Liver (tissue), 9 donors: Measurements from ENCODE around the gene TENT4B. TPM values are rescaled to one million over a fixed set of nuclear protein-coding genes. Genes with fewer than 3 reads are reported as not detected.

ENCODE experiments used
- DNase-seq: peaks from one replicate; pipeline ENCODE4 v3.0.0-alpha.2; 2017; ENCODE audit warnings: low spot score
- H3K27ac ChIP-seq, 2 donors: one replicate each; pipeline ENCODE4 v1.7.0; 2013; ENCODE audit warnings: inconsistent platforms in 2 of 2, low read length in 2 of 2, control low read depth in 1 of 2, low read depth in 1 of 2, mild to moderate bottlenecking in 1 of 2
- H3K27me3 ChIP-seq, 4 donors: one replicate each; pipeline versions ENCODE4 v1.6.1 to v1.7.0; 2013; ENCODE audit warnings: low read length in 3 of 4, inconsistent platforms in 1 of 4, mild to moderate bottlenecking in 1 of 4, moderate library complexity in 1 of 4; ENCODE audit not compliant: control insufficient read depth in 4 of 4, insufficient read depth in 4 of 4
- H3K36me3 ChIP-seq, 4 donors: one replicate each; pipeline versions ENCODE4 v1.6.1 to v1.7.0; 2013; ENCODE audit warnings: low read length in 3 of 4, mild to moderate bottlenecking in 3 of 4, low read depth in 1 of 4, moderate library complexity in 1 of 4; ENCODE audit not compliant: control insufficient read depth in 4 of 4, insufficient read depth in 3 of 4
- H3K4me1 ChIP-seq, 4 donors: one replicate each; pipeline versions ENCODE4 v1.6.1 to v1.7.0; 2013; ENCODE audit warnings: low read length in 3 of 4, mild to moderate bottlenecking in 3 of 4, moderate library complexity in 1 of 4; ENCODE audit not compliant: control insufficient read depth in 4 of 4, insufficient read depth in 4 of 4
- H3K4me3 ChIP-seq, 3 donors: one replicate each; pipeline versions ENCODE4 v1.6.1 to v1.7.0; 2013; ENCODE audit warnings: low read length in 3 of 3, control low read depth in 1 of 3, low read depth in 1 of 3, mild to moderate bottlenecking in 1 of 3
- H3K9ac ChIP-seq, 2 donors: one replicate each; pipeline ENCODE4 v1.7.0; 2013; ENCODE audit warnings: low read length in 2 of 2, mild to moderate bottlenecking in 2 of 2, moderate library complexity in 2 of 2, control low read depth in 1 of 2, low read depth in 1 of 2
- H3K9me3 ChIP-seq, 4 donors: one replicate each; pipeline versions ENCODE4 v1.6.1 to v1.7.0; 2013; ENCODE audit warnings: low read length in 3 of 4; ENCODE audit not compliant: control insufficient read depth in 4 of 4
- EGR1 ChIP-seq, 2 donors: IDR thresholded peaks; 2 replicates each; pipeline ENCODE4 v1.6.1; 2016 to 2018; ENCODE audit warnings: antibody characterized with exemption in 2 of 2, low read depth in 2 of 2
- FOXA2 ChIP-seq: IDR thresholded peaks from 2 replicates; pipeline ENCODE4 v1.6.1; 2016; ENCODE audit warnings: antibody characterized with exemption
- GABPA ChIP-seq, 2 donors: IDR thresholded peaks in 1 of 2; conservative IDR thresholded peaks in 1 of 2; 2 replicates each; pipeline ENCODE4 v1.6.1; 2016; ENCODE audit warnings: antibody characterized with exemption in 2 of 2, mild to moderate bottlenecking in 1 of 2, moderate library complexity in 1 of 2
- HNF4G ChIP-seq: IDR thresholded peaks from 2 replicates; pipeline ENCODE4 v1.6.1; 2016; ENCODE audit warnings: antibody characterized with exemption
- JUND ChIP-seq, 2 donors: IDR thresholded peaks; 2 replicates each; pipeline ENCODE4 v1.6.1; 2016; ENCODE audit warnings: antibody characterized with exemption in 2 of 2
- NR2F2 ChIP-seq: IDR thresholded peaks from 2 replicates; pipeline ENCODE4 v1.6.1; 2016; ENCODE audit warnings: antibody characterized with exemption
- RXRA ChIP-seq, 2 donors: IDR thresholded peaks; 2 replicates each; pipeline ENCODE4 v1.6.1; 2017 to 2018; ENCODE audit warnings: antibody characterized with exemption in 2 of 2, mild to moderate bottlenecking in 1 of 2
- SP1 ChIP-seq: IDR thresholded peaks from 2 replicates; pipeline ENCODE4 v1.6.1; 2018; ENCODE audit warnings: antibody characterized with exemption, mild to moderate bottlenecking
- TAF1 ChIP-seq: conservative IDR thresholded peaks from 2 replicates; pipeline ENCODE4 v1.6.1; 2016; ENCODE audit warnings: antibody characterized with exemption, mild to moderate bottlenecking
- WGBS: extraction: QIAGEN DNeasy Blood & Tissue Kit; methylation state at CpG from one replicate; pipeline ENCODE4 v1.1.7; 2013; 5-methylcytosine and 5-hydroxymethylcytosine counted together
- polyA plus RNA-seq, 2 donors: library from polyadenylated mRNA; stranded (reverse) in 1 of 2; unstranded in 1 of 2; fragments of 200-250 nt in 1 of 2; fragments of >200 nt in 1 of 2; fragmentation: Nextera tagmentation in 1 of 2; extraction: Ambion mirVana in 1 of 2; gene quantifications; one replicate each; pipeline versions ENCODE4 v1.2.1 to v1.2.3, GENCODE V29; 2013 to 2015
- total RNA-seq, 2 donors: library from RNA; depleted of rRNA; stranded (reverse); fragments of >200 nt; gene quantifications; one replicate each; pipeline ENCODE4 v1.2.3, GENCODE V29; 2014
- TF ChIP-seq, protein P1 (sequence below): IDR thresholded peaks from 2 replicates; pipeline ENCODE4 v1.6.1; 2016; ENCODE audit warnings: antibody characterized with exemption
- TF ChIP-seq, protein P2 (sequence below): fragments of 150-350 bp; IDR thresholded peaks from 2 replicates; pipeline ENCODE4 v1.5.1; 2017; ENCODE audit warnings: improper control_type of control experiment, low read depth, low read length; ENCODE audit not compliant: missing input control
- TF ChIP-seq, protein P3 (sequence below): IDR thresholded peaks from 2 replicates; pipeline ENCODE4 v1.6.1; 2016; ENCODE audit warnings: antibody characterized with exemption, mild to moderate bottlenecking
- TF ChIP-seq, protein P4 (sequence below): IDR thresholded peaks from 2 replicates; pipeline ENCODE4 v1.6.1; 2016; ENCODE audit warnings: antibody characterized with exemption
- donor health status: healthy.
- donor health status: healthy.
- donor health status: healthy.
- donor health status: healthy.
- donor health status: healthy.

TENT4B gene
- total RNA-seq (10 to 100 TPM in 1 of 2 donors, 1 to 10 TPM in 1; 7.5 to 10.8 TPM), polyA plus RNA-seq (1 to 10 TPM; 4.2 to 8.3 TPM)

DNA sequence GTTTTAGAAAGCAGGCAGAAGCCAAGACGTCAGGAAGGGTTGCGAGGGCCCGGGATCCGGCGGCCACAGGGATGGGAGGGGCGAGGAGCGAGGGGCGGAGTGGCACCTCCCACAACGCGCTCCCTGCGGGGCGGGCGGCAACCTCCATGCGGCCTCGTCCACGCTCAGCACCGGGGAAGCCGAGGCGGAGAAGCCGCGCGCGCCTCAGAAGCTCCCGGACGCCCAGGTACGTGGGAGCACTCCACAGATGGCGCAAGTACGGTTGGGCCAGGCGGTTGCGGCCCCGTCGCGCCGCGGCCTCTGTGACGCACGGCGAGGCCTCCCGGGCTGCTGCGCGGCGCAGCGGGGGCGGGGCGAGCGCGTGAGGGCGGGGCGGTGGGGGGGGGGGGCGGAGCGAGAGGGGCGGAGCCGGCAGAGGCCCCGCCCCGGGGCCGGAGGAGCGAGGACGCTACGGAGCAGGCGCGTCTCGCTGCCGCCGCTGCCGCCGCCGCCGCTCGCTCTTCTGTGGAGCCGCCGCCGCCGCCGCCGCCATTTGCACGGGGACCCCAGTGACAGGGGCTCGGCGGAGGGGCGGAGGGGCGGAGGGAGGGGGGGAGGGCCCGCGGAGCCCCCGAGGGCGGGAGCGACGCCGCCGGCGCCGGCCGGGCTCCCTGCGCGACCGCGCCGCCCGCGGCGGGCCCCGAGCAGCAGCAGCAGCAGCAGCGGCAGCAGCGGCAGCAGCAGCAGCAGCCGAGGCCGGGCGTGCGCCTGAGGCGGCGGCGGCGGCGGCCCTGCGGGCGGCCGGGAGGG lies at the start of gene TENT4B:
Gene TENT4B (plus strand): TSS at position 500 of the 789 bp plus-strand sequence. CDS start 316 bp downstream, outside the sequence.
- under 1% methylated on average over 109 of the region's 114 CpGs for WGBS
- peak; percentile 43 for TF ChIP-seq SP1
- no peak for TF ChIP-seq TAF1
- no peaks in the 10 kb centered on the region for H3K9me3 ChIP-seq
- H3K4me3 ChIP-seq: peak within 1 kb of the TSS; percentile 87 to 97 (median 89)
- no peaks in the 10 kb centered on the region for H3K36me3 ChIP-seq
- peak; percentile 90 for DNase-seq
- H3K27ac ChIP-seq: peak within 1 kb of the TSS; percentile 96 to 99
- H3K9ac ChIP-seq: peak within 1 kb of the TSS; percentile 64 to 92
- H3K27me3 ChIP-seq: no peaks in the 10 kb centered on the region
- peaks cover 4 to 29% (median 13%) of the 10 kb centered on the region in 4 donors for H3K4me1 ChIP-seq

DNA sequence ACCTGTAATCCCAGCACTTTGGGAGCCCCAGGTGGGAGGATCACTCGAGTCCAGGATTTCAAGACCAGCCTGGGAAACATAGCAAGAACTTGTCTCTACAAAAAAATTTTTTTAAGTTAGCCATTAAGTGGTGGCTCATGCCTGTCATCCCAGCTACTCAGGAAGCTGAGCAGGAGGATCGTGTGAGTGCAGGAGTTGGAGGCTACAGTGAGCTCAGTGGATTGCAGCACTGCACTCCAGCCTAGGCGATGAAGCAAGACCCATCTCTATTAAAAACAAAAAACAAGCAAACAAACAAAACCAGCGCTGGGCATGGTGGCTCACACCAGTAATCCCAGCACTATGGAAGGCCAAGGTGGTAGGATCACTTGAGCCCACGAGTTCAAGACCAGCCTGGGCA lies 49.3 kb upstream of the TENT4B start:
- H3K36me3 ChIP-seq: peaks cover 3 to 52% (median 27%) of the 10 kb centered on the region in 4 donors
- no peaks in the 10 kb centered on the region for H3K9me3 ChIP-seq
- H3K9ac ChIP-seq: no peak overlapping the region
- WGBS: 64% methylated on average over 5 of the region's 5 CpGs
- no peaks in the 10 kb centered on the region for H3K27me3 ChIP-seq
- no peak overlapping the region for H3K27ac ChIP-seq
- TF ChIP-seq EGR1 (IDR thresholded peaks at IDR 0.05; ENCODE audit: low read depth in 2 of 2) (no peak), RXRA (IDR thresholded peaks at IDR 0.05) (no peak), FOXA2 (no peak), TAF1 (no peak), NR2F2 (no peak), JUND (IDR thresholded peaks at IDR 0.05) (no peak), GABPA (IDR thresholded peaks at IDR 0.05 in 1 of 2, conservative IDR thresholded peaks at IDR 0.05 in 1 of 2) (no peak), SP1 (no peak), HNF4G (no peak)
- TF ChIP-seq, protein P1, sequence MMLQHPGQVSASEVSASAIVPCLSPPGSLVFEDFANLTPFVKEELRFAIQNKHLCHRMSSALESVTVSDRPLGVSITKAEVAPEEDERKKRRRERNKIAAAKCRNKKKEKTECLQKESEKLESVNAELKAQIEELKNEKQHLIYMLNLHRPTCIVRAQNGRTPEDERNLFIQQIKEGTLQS: no peak
- TF ChIP-seq, protein P2, sequence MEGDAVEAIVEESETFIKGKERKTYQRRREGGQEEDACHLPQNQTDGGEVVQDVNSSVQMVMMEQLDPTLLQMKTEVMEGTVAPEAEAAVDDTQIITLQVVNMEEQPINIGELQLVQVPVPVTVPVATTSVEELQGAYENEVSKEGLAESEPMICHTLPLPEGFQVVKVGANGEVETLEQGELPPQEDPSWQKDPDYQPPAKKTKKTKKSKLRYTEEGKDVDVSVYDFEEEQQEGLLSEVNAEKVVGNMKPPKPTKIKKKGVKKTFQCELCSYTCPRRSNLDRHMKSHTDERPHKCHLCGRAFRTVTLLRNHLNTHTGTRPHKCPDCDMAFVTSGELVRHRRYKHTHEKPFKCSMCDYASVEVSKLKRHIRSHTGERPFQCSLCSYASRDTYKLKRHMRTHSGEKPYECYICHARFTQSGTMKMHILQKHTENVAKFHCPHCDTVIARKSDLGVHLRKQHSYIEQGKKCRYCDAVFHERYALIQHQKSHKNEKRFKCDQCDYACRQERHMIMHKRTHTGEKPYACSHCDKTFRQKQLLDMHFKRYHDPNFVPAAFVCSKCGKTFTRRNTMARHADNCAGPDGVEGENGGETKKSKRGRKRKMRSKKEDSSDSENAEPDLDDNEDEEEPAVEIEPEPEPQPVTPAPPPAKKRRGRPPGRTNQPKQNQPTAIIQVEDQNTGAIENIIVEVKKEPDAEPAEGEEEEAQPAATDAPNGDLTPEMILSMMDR: no peak
- TF ChIP-seq, protein P3, sequence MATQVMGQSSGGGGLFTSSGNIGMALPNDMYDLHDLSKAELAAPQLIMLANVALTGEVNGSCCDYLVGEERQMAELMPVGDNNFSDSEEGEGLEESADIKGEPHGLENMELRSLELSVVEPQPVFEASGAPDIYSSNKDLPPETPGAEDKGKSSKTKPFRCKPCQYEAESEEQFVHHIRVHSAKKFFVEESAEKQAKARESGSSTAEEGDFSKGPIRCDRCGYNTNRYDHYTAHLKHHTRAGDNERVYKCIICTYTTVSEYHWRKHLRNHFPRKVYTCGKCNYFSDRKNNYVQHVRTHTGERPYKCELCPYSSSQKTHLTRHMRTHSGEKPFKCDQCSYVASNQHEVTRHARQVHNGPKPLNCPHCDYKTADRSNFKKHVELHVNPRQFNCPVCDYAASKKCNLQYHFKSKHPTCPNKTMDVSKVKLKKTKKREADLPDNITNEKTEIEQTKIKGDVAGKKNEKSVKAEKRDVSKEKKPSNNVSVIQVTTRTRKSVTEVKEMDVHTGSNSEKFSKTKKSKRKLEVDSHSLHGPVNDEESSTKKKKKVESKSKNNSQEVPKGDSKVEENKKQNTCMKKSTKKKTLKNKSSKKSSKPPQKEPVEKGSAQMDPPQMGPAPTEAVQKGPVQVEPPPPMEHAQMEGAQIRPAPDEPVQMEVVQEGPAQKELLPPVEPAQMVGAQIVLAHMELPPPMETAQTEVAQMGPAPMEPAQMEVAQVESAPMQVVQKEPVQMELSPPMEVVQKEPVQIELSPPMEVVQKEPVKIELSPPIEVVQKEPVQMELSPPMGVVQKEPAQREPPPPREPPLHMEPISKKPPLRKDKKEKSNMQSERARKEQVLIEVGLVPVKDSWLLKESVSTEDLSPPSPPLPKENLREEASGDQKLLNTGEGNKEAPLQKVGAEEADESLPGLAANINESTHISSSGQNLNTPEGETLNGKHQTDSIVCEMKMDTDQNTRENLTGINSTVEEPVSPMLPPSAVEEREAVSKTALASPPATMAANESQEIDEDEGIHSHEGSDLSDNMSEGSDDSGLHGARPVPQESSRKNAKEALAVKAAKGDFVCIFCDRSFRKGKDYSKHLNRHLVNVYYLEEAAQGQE: no peak
- TF ChIP-seq, protein P4, sequence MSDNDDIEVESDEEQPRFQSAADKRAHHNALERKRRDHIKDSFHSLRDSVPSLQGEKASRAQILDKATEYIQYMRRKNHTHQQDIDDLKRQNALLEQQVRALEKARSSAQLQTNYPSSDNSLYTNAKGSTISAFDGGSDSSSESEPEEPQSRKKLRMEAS: no peak
- no peak overlapping the region for H3K4me3 ChIP-seq
- DNase-seq: no peak
- H3K4me1 ChIP-seq: no peaks in the 10 kb centered on the region
